Stimulated activated CD8-positive, alpha-beta memory T cell treated with anti-CD3 and anti-CD28 coated beads, Interleukin-7, amount 100 ng/mL, for 4 hours (primary cell): Measurements from ENCODE around the gene CES1.
"Not testable (repeated sequence)": the region's sequence is repeated elsewhere in the genome, so short reads cannot be mapped to it uniquely, and the experiment has no call there.

ENCODE experiments used
- DNase-seq, 2 donors: peaks; one replicate each; pipeline ENCODE4 v3.0.0-alpha.2; 2020; ENCODE audit warnings: low read depth in 2 of 2

Gene CES1

GRCh38 chr16:55830658-55831294, 2.1 kb downstream of the CES1 start:
- DNase-seq = no peak

- DNase-seq = not testable (repeated sequence)
Observed at GRCh38 chr16:55829232-55829631, 3.7 kb downstream of the CES1 start.

- no peak for DNase-seq
Observed at GRCh38 chr16:55828680-55829079, 4.2 kb downstream of the CES1 start.

GRCh38 chr16:55825115-55825728, 7.7 kb downstream of the CES1 start:
- no peak for DNase-seq

GRCh38 chr16:55824473-55825000, 8.4 kb downstream of the CES1 start:
- no peak for DNase-seq

GRCh38 chr16:55822280-55822810, 10.6 kb downstream of the CES1 start:
- no peak for DNase-seq

GRCh38 chr16:55821210-55821609, 11.7 kb downstream of the CES1 start:
- DNase-seq = no peak

GRCh38 chr16:55820615-55821014, 12.3 kb downstream of the CES1 start:
- no peak for DNase-seq

- DNase-seq = no peak
Observed at GRCh38 chr16:55817236-55817912, 15.5 kb downstream of the CES1 start.

- DNase-seq = not testable (repeated sequence)
Observed at GRCh38 chr16:55816222-55816621, 16.7 kb downstream of the CES1 start.

GRCh38 chr16:55815320-55815719, 17.6 kb downstream of the CES1 start:
- DNase-seq = no peak

- not testable (repeated sequence) for DNase-seq
Observed at GRCh38 chr16:55814174-55814573, 18.7 kb downstream of the CES1 start.

GRCh38 chr16:55813730-55814129, 19.2 kb downstream of the CES1 start:
- not testable (repeated sequence) for DNase-seq

- DNase-seq = no peak
Observed at GRCh38 chr16:55812951-55813350, 19.9 kb downstream of the CES1 start.

GRCh38 chr16:55811811-55812210, 21.1 kb downstream of the CES1 start:
- no peak for DNase-seq

GRCh38 chr16:55810451-55810961, 22.4 kb downstream of the CES1 start:
- no peak for DNase-seq

- DNase-seq = no peak
Observed at GRCh38 chr16:55809851-55810250, 23.0 kb downstream of the CES1 start.

GRCh38 chr16:55809386-55809785, 23.5 kb downstream of the CES1 start:
- DNase-seq = no peak

- not testable (repeated sequence) for DNase-seq
Observed at GRCh38 chr16:55808286-55808685, 24.6 kb downstream of the CES1 start.

GRCh38 chr16:55805104-55805503, 27.8 kb downstream of the CES1 start:
- not testable (repeated sequence) for DNase-seq

GRCh38 chr16:55803681-55804080, 29.2 kb downstream of the CES1 start:
- DNase-seq = not testable (repeated sequence)

GRCh38 chr16:55792934-55793374, 39.9 kb downstream of the CES1 start:
- DNase-seq = not testable (repeated sequence)
